Stimulated activated memory B cell treated with anti-CD40 and anti-IgM and Interleukin-4, amounts not matched to agents 10 μg/mL and 1 μg/mL and 100 μg/mL, for 72 hours (primary cell): Measurements from ENCODE around the gene BANP.
"Not testable (repeated sequence)": the region's sequence is repeated elsewhere in the genome, so short reads cannot be mapped to it uniquely, and the experiment has no call there.

Source experiments
- ATAC-seq: fragments of 150-1000 bp; cut with Tn5 transposase; 2 replicates; pipeline ENCODE4 v1.10.0; 2021
- H3K27ac Mint-ChIP-seq: one replicate; pipeline ENCODE4 v1.8.0; 2022; ENCODE audit warnings: mild to moderate bottlenecking, mixed read lengths
- H3K27me3 Mint-ChIP-seq: one replicate; pipeline ENCODE4 v1.8.0; 2022; ENCODE audit warnings: mixed read lengths
- H3K36me3 Mint-ChIP-seq: one replicate; pipeline ENCODE4 v1.8.0; 2022; ENCODE audit warnings: mixed read lengths
- H3K4me1 Mint-ChIP-seq: one replicate; pipeline ENCODE4 v1.8.0; 2022; ENCODE audit warnings: mixed read lengths
- H3K4me3 Mint-ChIP-seq: one replicate; pipeline ENCODE4 v1.8.0; 2022; ENCODE audit warnings: mild to moderate bottlenecking, moderate library complexity, mixed read lengths
- H3K9me3 Mint-ChIP-seq: one replicate; pipeline ENCODE4 v1.8.0; 2022; ENCODE audit warnings: mixed read lengths

The BANP gene

DNA sequence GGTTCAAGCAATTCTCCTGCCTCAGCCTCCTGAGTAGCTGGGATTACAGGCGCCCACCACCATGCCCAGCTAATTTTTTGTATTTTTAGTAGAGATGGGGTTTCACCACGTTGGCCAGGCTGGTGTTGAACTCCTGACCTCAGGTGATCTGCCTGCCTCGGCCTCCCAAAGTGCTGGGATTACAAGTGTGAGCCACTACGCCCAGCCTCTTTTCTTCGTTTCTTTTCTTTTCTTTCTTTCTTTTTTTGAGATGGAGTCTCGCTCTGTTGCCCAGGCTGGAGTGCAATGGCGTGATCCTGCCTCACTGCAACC, 14.0 kb upstream of the BANP start:
- not testable (repeated sequence) for H3K36me3 Mint-ChIP-seq
- Mint-ChIP-seq H3K4me1 (peaks cover 29% of the 10 kb centered on the region), H3K27ac (peak overlapping the region; percentile 31)

GRCh38 chr16:87938412-87938949, 12.8 kb upstream of the BANP start:
- ATAC-seq = no peak
- Mint-ChIP-seq H3K4me3 (no peak overlapping the region), H3K27ac (no peak overlapping the region), H3K36me3 (no peaks in the 10 kb centered on the region), H3K9me3 (peaks cover 3% of the 10 kb centered on the region), H3K4me1 (peaks cover 29% of the 10 kb centered on the region), H3K27me3 (peaks cover 11% of the 10 kb centered on the region)

More for the DNA sequence above, 14.0 kb upstream of the BANP start:
- H3K4me3 Mint-ChIP-seq, ATAC-seq, H3K9me3 Mint-ChIP-seq: not testable (repeated sequence)
- peaks cover 11% of the 10 kb centered on the region for H3K27me3 Mint-ChIP-seq

DNA sequence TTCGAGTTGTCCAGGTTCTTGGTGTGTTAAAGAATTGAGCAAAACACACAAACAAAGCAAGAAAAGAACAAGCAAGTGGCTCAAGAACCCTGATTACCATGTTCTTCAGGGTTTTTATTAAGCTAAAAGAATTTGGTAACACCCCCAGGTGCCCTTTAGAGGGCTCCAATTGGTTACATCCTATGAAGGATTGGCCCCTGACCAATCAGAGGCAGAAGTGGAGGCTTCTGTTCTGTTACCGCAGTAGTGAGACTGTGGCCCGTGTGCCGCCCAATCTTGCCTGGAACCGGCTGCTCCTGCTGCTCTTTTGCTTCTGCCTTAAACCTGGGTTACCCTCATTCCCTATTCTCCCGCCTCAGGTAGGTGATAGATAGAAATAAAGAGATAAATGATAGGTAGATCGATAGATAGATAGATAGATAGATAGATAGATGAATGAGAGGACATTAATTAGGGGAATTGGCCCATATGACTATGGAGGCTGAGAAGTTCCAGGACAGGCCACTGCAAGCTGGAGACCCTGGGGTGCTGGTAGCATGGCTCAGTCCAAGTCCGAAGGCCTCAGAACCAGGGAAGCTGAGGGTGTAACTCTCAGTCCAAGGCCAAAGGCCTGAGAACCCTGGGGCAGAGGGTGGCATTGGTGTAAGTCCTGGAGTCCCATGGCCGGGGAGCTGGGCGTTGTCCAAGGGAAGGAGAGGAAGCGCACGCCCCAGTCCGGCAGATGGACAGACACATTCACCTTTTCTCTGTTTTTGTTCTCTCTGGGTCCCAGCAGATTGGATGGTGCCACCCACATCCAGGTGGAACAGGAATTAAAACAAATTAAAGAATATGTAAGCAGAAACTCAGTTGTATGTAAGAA, 11.4 kb upstream of the BANP start:
- Mint-ChIP-seq H3K27ac (no peak overlapping the region), H3K27me3 (peaks cover 9% of the 10 kb centered on the region), H3K4me3 (peak overlapping the region; percentile 6), H3K9me3 (peaks cover 3% of the 10 kb centered on the region), H3K4me1 (peaks cover 27% of the 10 kb centered on the region), H3K36me3 (no peaks in the 10 kb centered on the region)
- ATAC-seq = no peak

GRCh38 chr16:87942680-87943079, 8.6 kb upstream of the BANP start:
- Mint-ChIP-seq H3K27ac (no peak overlapping the region), H3K4me1 (peaks cover 17% of the 10 kb centered on the region), H3K27me3 (no peaks in the 10 kb centered on the region), H3K36me3 (no peaks in the 10 kb centered on the region), H3K4me3 (no peak overlapping the region), H3K9me3 (peaks cover 3% of the 10 kb centered on the region)
- no peak for ATAC-seq

DNA sequence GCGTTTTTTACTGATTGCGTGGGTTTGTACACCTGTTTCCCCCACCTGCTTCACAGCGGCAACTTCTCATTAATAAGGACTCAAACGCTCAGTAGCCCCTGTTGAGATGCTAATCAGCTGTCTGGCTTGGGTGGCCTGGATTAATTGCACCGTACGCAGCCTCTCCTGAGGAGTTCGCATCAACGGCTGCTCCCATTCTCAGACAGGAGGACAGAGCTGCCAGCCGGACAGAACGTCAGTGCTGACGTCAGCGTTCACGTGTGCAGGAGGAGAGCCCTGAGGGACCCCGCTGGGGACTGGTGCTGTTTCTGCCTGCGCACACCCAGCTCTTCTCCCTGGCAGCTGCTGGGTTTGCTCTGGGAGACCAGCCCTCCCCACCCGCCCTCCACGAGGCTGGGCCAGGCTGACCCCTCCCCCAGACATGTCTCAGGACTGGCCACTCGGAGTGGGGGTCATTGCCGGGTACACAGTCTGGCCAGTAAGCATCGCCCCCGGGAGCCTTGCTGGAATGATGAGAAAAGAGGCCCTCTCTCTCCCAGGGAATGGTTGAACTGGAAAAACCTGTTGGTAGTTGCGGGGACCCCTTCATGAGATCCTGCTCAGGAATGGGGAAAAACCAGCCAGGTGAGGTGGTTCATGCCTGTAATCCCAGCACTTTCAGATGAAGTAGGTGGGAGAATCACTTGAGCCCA, 5.7 kb upstream of the BANP start:
- Mint-ChIP-seq H3K27me3 (no peaks in the 10 kb centered on the region), H3K27ac (peak overlapping the region; percentile 49), H3K4me3 (peak overlapping the region; percentile 71), H3K4me1 (peaks cover 30% of the 10 kb centered on the region), H3K36me3 (no peaks in the 10 kb centered on the region), H3K9me3 (no peaks in the 10 kb centered on the region)
- ATAC-seq = peak; percentile 46

DNA sequence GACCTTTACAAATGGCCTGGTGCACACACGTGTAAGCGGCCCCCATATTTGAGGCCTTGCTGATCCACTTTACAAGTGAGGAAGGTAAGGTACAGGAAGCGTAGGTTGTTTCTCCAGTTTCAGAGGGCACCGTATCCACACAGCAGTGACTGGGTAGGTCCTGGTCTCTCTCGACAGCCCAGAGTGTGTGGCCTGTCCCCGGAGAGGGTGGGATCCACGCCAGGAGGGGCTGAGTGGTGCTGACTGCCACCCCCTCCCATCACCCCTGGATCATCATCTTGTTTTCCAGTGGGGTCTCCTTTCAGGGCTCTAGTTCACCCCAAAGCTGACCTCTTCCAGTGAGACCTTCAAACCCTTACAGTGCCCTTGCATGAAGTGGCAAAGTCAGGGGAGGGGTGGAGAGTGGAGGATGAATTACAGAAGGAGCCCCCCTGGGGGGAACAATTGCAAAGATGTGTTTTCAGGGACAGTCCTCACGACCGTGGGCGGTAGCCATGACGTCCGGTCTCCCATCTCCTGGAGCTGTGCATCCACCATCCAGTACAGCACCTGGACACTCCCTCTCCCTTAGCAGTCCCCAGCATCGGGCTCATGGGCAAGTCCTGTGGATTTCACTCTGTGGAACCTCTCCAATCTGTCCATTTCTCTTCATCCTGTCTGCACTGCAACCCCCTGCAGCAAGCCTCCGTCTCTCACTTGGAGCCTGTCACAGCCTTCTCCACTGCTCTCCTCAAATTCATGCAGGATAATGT, 4.5 kb upstream of the BANP start:
- no peaks in the 10 kb centered on the region for H3K36me3 Mint-ChIP-seq
- H3K27me3 Mint-ChIP-seq = no peaks in the 10 kb centered on the region
- H3K9me3 Mint-ChIP-seq = no peaks in the 10 kb centered on the region
- peak overlapping the region; percentile 75 for H3K27ac Mint-ChIP-seq
- H3K4me1 Mint-ChIP-seq = peaks cover 30% of the 10 kb centered on the region
- no peak overlapping the region for H3K4me3 Mint-ChIP-seq
- ATAC-seq = no peak

DNA sequence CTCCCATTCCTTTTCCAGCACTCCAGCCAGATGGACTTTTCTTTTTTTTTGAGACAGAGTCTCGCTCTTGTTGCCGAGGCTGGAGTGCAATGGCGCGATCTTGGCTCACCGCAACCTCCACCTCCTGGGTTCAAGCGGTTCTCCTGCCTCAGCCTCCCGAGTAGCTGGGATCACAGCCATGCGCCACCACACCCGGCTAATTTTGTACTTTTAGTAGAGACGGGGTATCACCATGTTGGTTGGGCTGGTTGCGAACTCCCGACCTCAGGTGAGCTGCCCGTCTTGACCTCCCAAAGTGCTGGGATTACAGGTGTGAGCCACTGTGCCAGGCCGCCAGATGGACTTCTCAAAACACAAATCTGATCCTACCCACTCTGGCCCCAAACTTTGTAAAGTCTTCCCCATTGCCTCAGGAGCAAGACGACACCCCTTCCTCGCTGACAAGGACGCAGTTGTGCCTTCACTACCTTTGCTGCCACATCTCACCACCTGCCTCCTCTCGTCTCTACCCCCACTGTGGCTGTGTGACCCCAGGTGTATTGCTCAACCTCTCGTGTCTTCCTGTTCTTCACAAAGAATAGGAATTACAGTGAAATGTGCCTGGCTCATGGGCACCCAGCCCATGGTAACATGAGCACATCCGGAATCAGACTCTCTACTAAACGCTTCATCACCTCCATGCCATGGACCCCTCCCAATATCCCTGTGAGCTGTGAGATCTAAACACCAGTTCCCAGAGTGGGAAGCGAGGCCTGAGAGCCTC, 3.7 kb upstream of the BANP start:
- Mint-ChIP-seq H3K36me3 (peaks cover 5% of the 10 kb centered on the region), H3K27me3 (no peaks in the 10 kb centered on the region), H3K9me3 (no peaks in the 10 kb centered on the region), H3K4me3 (no peak overlapping the region), H3K4me1 (peaks cover 38% of the 10 kb centered on the region), H3K27ac (peak overlapping the region; percentile 75)
- no peak for ATAC-seq

GRCh38 chr16:87948119-87948545, 3.1 kb upstream of the BANP start:
- peaks cover 5% of the 10 kb centered on the region for H3K36me3 Mint-ChIP-seq
- no peak for ATAC-seq
- H3K27ac Mint-ChIP-seq = peak overlapping the region; percentile 75
- H3K9me3 Mint-ChIP-seq = no peaks in the 10 kb centered on the region
- no peak overlapping the region for H3K4me3 Mint-ChIP-seq
- H3K4me1 Mint-ChIP-seq = peaks cover 41% of the 10 kb centered on the region
- no peaks in the 10 kb centered on the region for H3K27me3 Mint-ChIP-seq

DNA sequence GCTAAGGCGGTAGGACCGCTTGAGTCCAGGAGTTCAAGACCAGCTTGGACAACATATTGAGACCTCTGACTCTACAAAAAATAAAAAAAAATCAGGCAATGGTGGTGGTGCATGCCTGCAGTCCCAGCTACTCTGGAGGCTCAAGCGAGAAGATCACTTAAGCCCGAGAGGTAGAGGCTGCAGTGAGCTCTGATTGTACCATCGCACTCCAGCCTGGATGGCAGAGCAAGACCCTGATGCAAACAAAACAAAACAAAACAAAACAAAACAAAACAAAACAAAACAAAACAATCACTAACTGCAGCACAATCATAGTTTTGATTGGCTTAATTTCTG, 2.5 kb upstream of the BANP start:
- ATAC-seq = no peak
- no peaks in the 10 kb centered on the region for H3K27me3 Mint-ChIP-seq
- peaks cover 8% of the 10 kb centered on the region for H3K36me3 Mint-ChIP-seq
- no peaks in the 10 kb centered on the region for H3K9me3 Mint-ChIP-seq
- H3K4me3 Mint-ChIP-seq = no peak overlapping the region
- H3K4me1 Mint-ChIP-seq = peaks cover 47% of the 10 kb centered on the region
- peak overlapping the region; percentile 75 for H3K27ac Mint-ChIP-seq

DNA sequence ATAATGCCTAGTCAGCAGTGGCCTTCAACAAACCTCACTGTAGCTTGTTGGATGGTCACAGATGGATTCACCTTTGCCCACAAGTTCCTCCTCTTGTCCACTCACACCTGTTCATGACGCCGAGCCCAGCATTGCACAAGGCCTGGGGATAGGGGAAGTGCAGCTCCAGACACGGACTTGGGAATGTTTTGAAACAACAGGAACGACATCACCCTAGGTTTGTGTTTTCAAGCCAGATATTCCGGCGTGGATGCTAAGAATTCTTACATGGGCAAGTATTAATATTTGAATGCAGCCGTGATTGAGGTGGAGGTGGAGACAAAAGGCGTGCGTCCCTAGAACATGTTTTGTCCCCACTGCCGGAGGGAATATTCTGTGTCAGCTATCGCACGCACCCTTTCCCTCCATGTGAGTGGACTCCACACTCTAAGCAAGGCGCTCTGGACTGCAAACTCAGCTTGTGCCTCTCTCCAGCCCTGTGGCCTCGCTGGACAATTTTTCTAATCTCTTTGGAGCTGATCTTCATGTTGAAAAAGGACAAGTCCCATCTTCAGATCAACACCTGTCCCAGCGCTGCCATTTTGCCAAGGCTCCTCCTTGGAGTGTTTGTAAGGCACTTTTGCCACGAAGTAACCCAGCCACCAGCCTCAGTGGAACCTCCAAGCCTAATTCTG, 2.0 kb upstream of the BANP start:
- Mint-ChIP-seq H3K4me1 (peaks cover 52% of the 10 kb centered on the region), H3K27me3 (no peaks in the 10 kb centered on the region), H3K27ac (no peak overlapping the region), H3K36me3 (peaks cover 13% of the 10 kb centered on the region), H3K9me3 (no peaks in the 10 kb centered on the region), H3K4me3 (peak overlapping the region; percentile 6)
- ATAC-seq = no peak

DNA sequence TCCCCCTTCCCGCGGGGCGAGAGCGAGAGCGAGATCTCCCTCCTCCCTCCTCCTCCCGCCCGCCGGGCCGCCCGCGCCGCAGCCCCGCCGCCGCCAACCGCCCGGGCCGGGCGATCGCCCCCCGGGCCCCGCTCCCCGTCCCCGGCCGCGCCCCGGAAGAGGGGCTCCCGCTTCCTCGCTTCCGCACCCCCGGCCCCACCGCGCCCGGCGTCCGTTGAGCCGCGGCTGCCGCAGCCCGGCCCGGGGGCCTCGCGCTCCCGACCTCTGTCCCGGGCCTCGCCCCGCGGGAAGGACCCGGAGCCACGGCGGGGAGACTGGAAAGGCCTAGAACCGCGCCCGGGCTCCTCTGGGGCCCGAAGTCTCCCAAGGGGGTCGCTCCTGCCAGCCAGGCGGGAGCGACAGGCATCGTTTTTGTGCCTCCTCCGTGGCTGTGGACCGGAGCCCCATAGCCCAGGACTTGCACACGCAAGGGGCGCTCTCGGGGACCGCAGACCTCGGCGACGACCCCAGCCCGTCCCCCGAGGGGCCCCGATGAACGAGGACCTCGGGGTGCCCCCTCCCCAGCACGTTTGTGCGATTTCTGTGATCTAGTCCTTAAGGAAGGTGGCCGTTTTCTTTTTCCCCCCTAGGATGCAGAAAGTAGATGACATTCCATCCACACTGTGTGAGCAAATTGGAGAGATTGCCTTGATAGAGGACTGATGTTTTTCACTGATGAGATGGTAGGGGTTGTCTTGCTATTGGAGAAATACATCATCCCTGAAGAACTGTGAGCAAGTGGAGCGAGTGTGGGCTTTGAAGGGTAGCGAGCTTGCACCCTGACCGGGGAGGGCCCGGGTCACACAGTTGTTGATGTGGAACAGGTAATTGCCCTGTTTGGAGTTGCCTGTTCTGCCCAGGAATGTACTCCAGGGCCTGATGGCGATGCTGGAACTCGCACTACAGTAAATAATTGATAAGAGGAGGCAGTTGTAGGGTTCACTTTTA, 611 bp downstream of the BANP start:
- no peak for ATAC-seq
- no peaks in the 10 kb centered on the region for H3K27me3 Mint-ChIP-seq
- no peaks in the 10 kb centered on the region for H3K9me3 Mint-ChIP-seq
- peaks cover 68% of the 10 kb centered on the region for H3K4me1 Mint-ChIP-seq
- peak overlapping the region; percentile 97 for H3K27ac Mint-ChIP-seq
- H3K4me3 Mint-ChIP-seq = peak overlapping the region; percentile 98
- peaks cover 14% of the 10 kb centered on the region for H3K36me3 Mint-ChIP-seq

DNA sequence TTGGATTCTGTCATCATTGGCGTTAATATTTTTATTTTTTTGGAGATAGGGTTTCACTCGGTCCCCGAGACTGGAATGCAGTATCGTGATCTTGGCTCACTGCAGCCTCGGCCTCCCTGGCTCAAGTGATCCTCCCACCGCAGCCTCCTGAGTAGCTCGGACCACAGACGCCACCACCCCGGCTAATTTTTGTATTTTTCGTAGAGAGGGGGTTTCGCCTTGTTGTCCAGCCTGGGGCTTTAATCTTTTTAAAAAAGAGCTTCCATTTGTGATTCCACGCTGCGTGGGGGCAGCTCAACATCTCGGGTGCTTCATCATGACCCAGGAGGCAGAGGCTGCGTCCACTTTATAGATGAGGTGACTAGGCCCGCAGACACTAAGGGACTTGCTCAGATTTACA, 1.5 kb downstream of the BANP start:
- Mint-ChIP-seq H3K27ac (peak overlapping the region; percentile 97), H3K4me3 (peak overlapping the region; percentile 83), H3K36me3 (peaks cover 19% of the 10 kb centered on the region), H3K9me3 (no peaks in the 10 kb centered on the region), H3K4me1 (peaks cover 74% of the 10 kb centered on the region), H3K27me3 (no peaks in the 10 kb centered on the region)
- ATAC-seq = no peak

- peaks cover 73% of the 10 kb centered on the region for H3K4me1 Mint-ChIP-seq
- no peaks in the 10 kb centered on the region for H3K27me3 Mint-ChIP-seq
- H3K36me3 Mint-ChIP-seq = peaks cover 19% of the 10 kb centered on the region
- peak overlapping the region; percentile 46 for H3K4me3 Mint-ChIP-seq
- peak overlapping the region; percentile 97 for H3K27ac Mint-ChIP-seq
- ATAC-seq = no peak
- H3K9me3 Mint-ChIP-seq = no peaks in the 10 kb centered on the region
These were observed 2.3 kb downstream of the BANP start for GRCh38 chr16:87953308-87954215.
